ENCODE results near the gene DST. TPM values are rescaled to one million over a fixed set of nuclear protein-coding genes. Genes with fewer than 3 reads are reported as not detected.

The DST gene
- total RNA-seq, 1 donor from 2014 or later, result 526 TPM

GRCh38 chr6:56430629-56431600 lies 211.8 kb downstream of the DST start:
- no peak for DNase-seq (ENCODE audit: low spot score)
- intact Hi-C loops (cut with DNase I), result no loop called here
- ATAC-seq, result no peak

- DNase-seq (ENCODE audit: low spot score), result no peak
- ATAC-seq, result peak; percentile 39
- intact Hi-C loops (cut with DNase I), result no loop called here
Measured at GRCh38 chr6:56424542-56425083, 218.1 kb downstream of the DST start.

GRCh38 chr6:56424064-56424463 lies 218.6 kb downstream of the DST start:
- no peak for DNase-seq (ENCODE audit: low spot score)
- ATAC-seq, result peak; percentile 34

GRCh38 chr6:56420296-56420695 lies 222.4 kb downstream of the DST start:
- DNase-seq (ENCODE audit: low spot score), result no peak
- no peak for ATAC-seq
- intact Hi-C loops (cut with DNase I), result no loop called here

More at GRCh38 chr6:56424064-56424463, 218.6 kb downstream of the DST start:
- intact Hi-C loops (cut with DNase I), result no loop called here

GRCh38 chr6:56419191-56419590 lies 223.5 kb downstream of the DST start:
- ATAC-seq (no peak), DNase-seq (ENCODE audit: low spot score) (no peak)
- intact Hi-C loops (cut with DNase I), result no loop called here

GRCh38 chr6:56417823-56418222 lies 224.9 kb downstream of the DST start:
- DNase-seq (ENCODE audit: low spot score) (no peak), ATAC-seq (no peak)
- intact Hi-C loops (cut with DNase I), result no loop called here

GRCh38 chr6:56416247-56416646 lies 226.4 kb downstream of the DST start:
- intact Hi-C loops (cut with DNase I), result no loop called here
- no peak for ATAC-seq

GRCh38 chr6:56408976-56409375 lies 233.7 kb downstream of the DST start:
- no peak for DNase-seq (ENCODE audit: low spot score)
- intact Hi-C loops (cut with DNase I), result no loop called here
- ATAC-seq, result no peak

More at GRCh38 chr6:56416247-56416646, 226.4 kb downstream of the DST start:
- DNase-seq (ENCODE audit: low spot score), result no peak
